PC-9 (cell line): ENCODE data around the gene PAK6. TPM values are rescaled to one million over a fixed set of nuclear protein-coding genes. Genes with fewer than 3 reads are reported as not detected.

Experiments
- BruUV-seq: library from RNA; stranded (reverse); fragments of 400-500 nt; replicated peaks from 2 replicates; lab custom pipeline; 2021; lab: Mats Ljungman, UMichigan
- CTCF ChIA-PET: fragments of 300-600 bp; sonication (Branson Sonifier 250); formaldehyde crosslinking; loops from one replicate; lab custom pipeline; 2022; ENCODE audit warnings: antibody characterized with exemption; lab: Charles Lee
- POLR2A ChIA-PET: fragments of 300-600 bp; sonication (Branson Sonifier 250); formaldehyde crosslinking; loops from one replicate; lab custom pipeline; 2022; ENCODE audit warnings: antibody characterized with exemption; ENCODE audit not compliant: unreplicated experiment; lab: Charles Lee
- DNase-seq, 2 experiments: peaks; one replicate each; pipeline versions ENCODE4 v3.0.0 to v3.0.0-alpha.2; 2015 to 2022; ENCODE audit warnings: mixed read lengths in 1 of 2
- H2AFZ ChIP-seq: fragments of 200-600 bp; sonication (generic); 2 replicates; pipeline ENCODE4 v1.8.1; 2017; ENCODE audit warnings: antibody characterized with exemption
- H3F3A ChIP-seq: fragments of 200-600 bp; sonication (generic); 2 replicates; pipeline ENCODE4 v1.8.1; 2017; ENCODE audit warnings: antibody characterized with exemption, mild to moderate bottlenecking, low read depth; ENCODE audit not compliant: insufficient read depth
- H3K27ac ChIP-seq: fragments of 200-600 bp; sonication (generic); 2 replicates; pipeline ENCODE4 v1.6.1; 2016; ENCODE audit warnings: mixed run types
- H3K27me3 ChIP-seq: fragments of 200-600 bp; sonication (generic); 2 replicates; pipeline ENCODE4 v1.6.1; 2016; ENCODE audit warnings: low read depth, mixed run types; ENCODE audit not compliant: insufficient read depth
- H3K36me3 ChIP-seq: fragments of 200-600 bp; sonication (generic); 2 replicates; pipeline ENCODE4 v1.6.1; 2016; ENCODE audit warnings: low read depth, mixed run types
- H3K4me1 ChIP-seq: fragments of 200-600 bp; sonication (generic); replicated peaks from 2 replicates; pipeline ENCODE4 v1.6.1; 2016; ENCODE audit warnings: mixed run types; ENCODE audit not compliant: insufficient read depth
- H3K4me2 ChIP-seq: fragments of 200-600 bp; sonication (generic); 2 replicates; pipeline ENCODE4 v1.6.1; 2017; ENCODE audit warnings: mixed run types
- H3K4me3 ChIP-seq: fragments of 200-600 bp; sonication (generic); 2 replicates; pipeline ENCODE4 v1.6.1; 2016; ENCODE audit warnings: mixed run types
- H3K79me2 ChIP-seq: fragments of 200-600 bp; sonication (generic); 2 replicates; pipeline ENCODE4 v1.6.1; 2017; ENCODE audit warnings: low read depth, mixed run types
- H3K9me2 ChIP-seq: fragments of 200-600 bp; sonication (generic); 2 replicates; pipeline ENCODE4 v1.8.1; 2017; ENCODE audit warnings: mild to moderate bottlenecking; ENCODE audit not compliant: insufficient read depth
- H3K9me3 ChIP-seq: fragments of 200-600 bp; sonication (generic); 2 replicates; pipeline ENCODE4 v1.8.1; 2016; ENCODE audit warnings: low read depth; ENCODE audit not compliant: insufficient read depth
- H4K20me1 ChIP-seq: fragments of 200-600 bp; sonication (generic); 2 replicates; pipeline ENCODE4 v1.8.1; 2017; ENCODE audit not compliant: insufficient read depth
- EZH2 ChIP-seq: fragments of 200-600 bp; sonication (generic); IDR thresholded peaks from 2 replicates; pipeline ENCODE4 v1.8.0; 2017; ENCODE audit warnings: antibody characterized with exemption, low read depth
- intact Hi-C: fragments of 100-400 bp; cut with micrococcal nuclease; formaldehyde crosslinking; loops from one replicate; pipeline ENCODE4 v1.10.0; 2022; ENCODE audit not compliant: unreplicated experiment
- total RNA-seq: library from RNA; stranded (reverse); gene quantifications from 2 replicates; pipeline ENCODE4 v1.2.3, GENCODE V29; 2021
- TF ChIP-seq, protein P1 (sequence below): fragments of 200-600 bp; sonication (generic); conservative IDR thresholded peaks from 2 replicates; pipeline ENCODE4 v1.6.1; 2017; ENCODE audit warnings: mixed run types, antibody characterized with exemption, mild to moderate bottlenecking, moderate library complexity

The PAK6 gene
- total RNA-seq, 1 experiment from 2014 or later = 10.7 TPM

DNA sequence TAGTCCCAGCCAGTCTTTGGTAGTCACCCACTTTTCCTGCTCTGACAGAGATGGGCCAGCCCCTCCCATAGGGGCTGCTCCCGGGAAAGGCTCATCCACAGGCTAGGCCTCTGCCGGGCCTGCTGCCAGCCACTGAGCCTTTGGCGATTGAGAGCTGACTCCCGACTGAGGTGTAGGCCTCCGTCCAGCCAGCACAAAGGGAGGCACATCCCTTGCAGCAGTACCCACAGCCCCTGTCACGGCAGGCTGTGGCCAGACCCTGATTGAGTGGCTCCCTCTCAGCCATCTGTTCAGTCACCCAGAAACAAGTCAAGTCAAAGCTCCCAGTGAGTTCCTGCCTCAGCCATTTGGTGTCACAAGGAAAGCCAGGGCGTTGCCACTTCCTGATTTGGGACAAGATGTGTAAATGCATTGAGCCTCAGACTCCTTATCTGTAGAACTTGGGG is 6.2 kb upstream of the PAK6 start:
- Histone ChIP-seq H3K4me3 (no peak overlapping the region), H2AFZ (no peak overlapping the region), H3K27ac (no peak overlapping the region), H3K9me2 (no peaks in the 10 kb centered on the region), H3K79me2 (no peaks in the 10 kb centered on the region), H3K36me3 (no peaks in the 10 kb centered on the region), H3K9me3 (no peaks in the 10 kb centered on the region), H3K27me3 (no peaks in the 10 kb centered on the region), H3F3A (peaks cover 5% of the 10 kb centered on the region; the same call in 1 of the 2 replicates), H4K20me1 (no peaks in the 10 kb centered on the region), H3K4me1 (peaks cover 20% of the 10 kb centered on the region), H3K4me2 (no peak overlapping the region)
- ChIA-PET POLR2A (no interaction called here), CTCF (no interaction called here)
- DNase-seq = peak in 1 of 2 experiments; percentile 35
- intact Hi-C loops = no loop called here
- TF ChIP-seq, protein P1, sequence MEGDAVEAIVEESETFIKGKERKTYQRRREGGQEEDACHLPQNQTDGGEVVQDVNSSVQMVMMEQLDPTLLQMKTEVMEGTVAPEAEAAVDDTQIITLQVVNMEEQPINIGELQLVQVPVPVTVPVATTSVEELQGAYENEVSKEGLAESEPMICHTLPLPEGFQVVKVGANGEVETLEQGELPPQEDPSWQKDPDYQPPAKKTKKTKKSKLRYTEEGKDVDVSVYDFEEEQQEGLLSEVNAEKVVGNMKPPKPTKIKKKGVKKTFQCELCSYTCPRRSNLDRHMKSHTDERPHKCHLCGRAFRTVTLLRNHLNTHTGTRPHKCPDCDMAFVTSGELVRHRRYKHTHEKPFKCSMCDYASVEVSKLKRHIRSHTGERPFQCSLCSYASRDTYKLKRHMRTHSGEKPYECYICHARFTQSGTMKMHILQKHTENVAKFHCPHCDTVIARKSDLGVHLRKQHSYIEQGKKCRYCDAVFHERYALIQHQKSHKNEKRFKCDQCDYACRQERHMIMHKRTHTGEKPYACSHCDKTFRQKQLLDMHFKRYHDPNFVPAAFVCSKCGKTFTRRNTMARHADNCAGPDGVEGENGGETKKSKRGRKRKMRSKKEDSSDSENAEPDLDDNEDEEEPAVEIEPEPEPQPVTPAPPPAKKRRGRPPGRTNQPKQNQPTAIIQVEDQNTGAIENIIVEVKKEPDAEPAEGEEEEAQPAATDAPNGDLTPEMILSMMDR = no peak
- TF ChIP-seq EZH2 = no peak
- BruUV-seq = no TSS peak

DNA sequence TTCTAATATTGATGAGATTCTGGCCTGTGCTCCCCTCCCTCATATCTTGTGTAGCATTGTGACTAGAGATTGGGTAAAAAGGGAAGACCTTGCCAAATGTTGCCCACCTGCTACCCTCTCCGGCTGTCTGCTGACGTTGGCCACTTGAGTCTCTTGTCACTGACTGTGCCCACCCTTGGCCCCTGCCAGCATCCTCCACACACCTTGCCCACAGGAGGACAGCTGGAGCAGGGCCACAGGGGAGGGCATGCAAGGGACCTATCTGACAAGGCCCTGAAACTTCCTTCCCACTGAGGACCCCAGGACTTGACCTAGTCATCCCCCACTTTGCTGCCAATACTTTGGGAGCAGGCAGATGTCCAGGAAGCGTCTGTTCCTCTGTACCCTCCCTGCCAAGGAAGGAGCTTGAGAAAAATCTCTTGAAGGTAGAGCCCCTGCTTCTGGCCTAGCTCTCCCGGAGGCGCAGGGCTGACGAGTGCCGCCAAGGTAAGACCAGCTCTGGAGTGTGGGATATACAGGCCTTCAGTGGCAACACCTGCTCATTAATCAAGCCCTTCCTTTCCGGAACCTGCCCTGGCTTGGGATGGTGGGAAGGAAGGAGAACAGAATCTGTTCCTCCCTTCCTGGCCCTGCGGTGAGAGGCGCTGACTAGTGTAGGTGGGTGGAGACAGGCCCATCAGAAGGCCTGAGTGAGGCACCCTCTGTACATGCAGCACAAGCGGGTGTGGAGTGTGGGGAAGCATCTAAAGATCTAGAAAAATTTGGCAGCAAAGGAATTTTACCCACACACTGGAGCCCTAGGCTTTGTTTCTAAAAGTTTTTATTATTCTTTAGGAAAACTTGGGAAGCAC is 4.9 kb upstream of the PAK6 start:
- POLR2A ChIA-PET = no interaction called here
- peak overlapping the region; percentile 55; the same call in 1 of the 2 replicates for H3K4me2 ChIP-seq

DNA sequence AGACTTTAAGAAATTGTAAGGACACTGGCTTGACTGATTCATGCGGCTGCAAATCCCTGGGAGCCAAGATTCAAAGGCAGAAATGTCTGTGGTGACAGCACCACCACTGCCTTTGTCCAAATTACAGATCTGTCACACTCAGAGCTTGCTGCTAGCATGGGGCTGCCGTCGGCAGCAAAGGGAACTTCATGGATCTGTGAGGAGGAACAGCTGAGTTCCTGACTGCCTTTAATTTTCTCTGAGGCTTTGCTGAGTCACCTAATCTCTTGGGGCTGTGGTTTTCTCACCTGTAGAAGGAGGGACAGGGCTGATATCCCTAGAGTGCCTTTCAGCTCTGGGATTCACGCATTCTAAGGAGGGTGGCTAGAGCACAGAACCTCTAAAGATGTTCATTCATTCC is 4.1 kb upstream of the PAK6 start:
- peak overlapping the region; percentile 55; the same call in 1 of the 2 replicates for H3K4me2 ChIP-seq
- H3K9me3 ChIP-seq = no peaks in the 10 kb centered on the region
- CTCF ChIA-PET = interaction anchor here (1.0 to 1.1 kb wide), 2 partner anchors 18 to 42 kb away, joined by 3 read pairs; no protein-coding TSS in a partner anchor
- intact Hi-C loops = no loop called here
- peaks cover 36% of the 10 kb centered on the region for H3K4me1 ChIP-seq
- peak in 1 of 2 experiments; percentile 64 for DNase-seq
- H3K79me2 ChIP-seq = no peaks in the 10 kb centered on the region
- no peak overlapping the region for H3K4me3 ChIP-seq
- no peak for TF ChIP-seq EZH2
- TF ChIP-seq, protein P1 = no peak
- POLR2A ChIA-PET = no interaction called here
- H3K36me3 ChIP-seq = no peaks in the 10 kb centered on the region
- no TSS peak for BruUV-seq
- H3F3A ChIP-seq = peaks cover 11% of the 10 kb centered on the region; the same call in 1 of the 2 replicates
- no peaks in the 10 kb centered on the region for H3K9me2 ChIP-seq
- no peak overlapping the region for H2AFZ ChIP-seq
- H3K27ac ChIP-seq = peak overlapping the region; percentile 49
- H3K27me3 ChIP-seq = no peaks in the 10 kb centered on the region
- H4K20me1 ChIP-seq = no peaks in the 10 kb centered on the region

More for the DNA sequence above, 4.9 kb upstream of the PAK6 start:
- CTCF ChIA-PET = interaction anchor here (1.0 to 1.1 kb wide), 2 partner anchors 17 to 43 kb away, joined by 3 read pairs; no protein-coding TSS in a partner anchor
- Histone ChIP-seq H2AFZ (no peak overlapping the region), H3K9me3 (no peaks in the 10 kb centered on the region), H3K27ac (peak overlapping the region; percentile 49), H3K4me1 (peaks cover 30% of the 10 kb centered on the region), H3K36me3 (no peaks in the 10 kb centered on the region), H3K79me2 (no peaks in the 10 kb centered on the region), H3K27me3 (no peaks in the 10 kb centered on the region), H3K4me3 (no peak overlapping the region), H3F3A (peaks cover 11% of the 10 kb centered on the region; the same call in 1 of the 2 replicates), H3K9me2 (no peaks in the 10 kb centered on the region), H4K20me1 (no peaks in the 10 kb centered on the region)
- intact Hi-C loops = no loop called here
- TF ChIP-seq EZH2 = no peak
- TF ChIP-seq, protein P1 = no peak
- DNase-seq = no peak
- BruUV-seq = no TSS peak
